ENCODE results near the gene GRHL3. TPM values are rescaled to one million over a fixed set of nuclear protein-coding genes. Genes with fewer than 3 reads are reported as not detected.

The GRHL3 gene
- total and polyA plus RNA-seq, 4 donors, result 0.23 to 0.95 (median 0.35) TPM

GRCh38 chr1:24380508-24380907 lies 61.4 kb downstream of the GRHL3 start:
- TF ChIP-seq, protein P1, sequence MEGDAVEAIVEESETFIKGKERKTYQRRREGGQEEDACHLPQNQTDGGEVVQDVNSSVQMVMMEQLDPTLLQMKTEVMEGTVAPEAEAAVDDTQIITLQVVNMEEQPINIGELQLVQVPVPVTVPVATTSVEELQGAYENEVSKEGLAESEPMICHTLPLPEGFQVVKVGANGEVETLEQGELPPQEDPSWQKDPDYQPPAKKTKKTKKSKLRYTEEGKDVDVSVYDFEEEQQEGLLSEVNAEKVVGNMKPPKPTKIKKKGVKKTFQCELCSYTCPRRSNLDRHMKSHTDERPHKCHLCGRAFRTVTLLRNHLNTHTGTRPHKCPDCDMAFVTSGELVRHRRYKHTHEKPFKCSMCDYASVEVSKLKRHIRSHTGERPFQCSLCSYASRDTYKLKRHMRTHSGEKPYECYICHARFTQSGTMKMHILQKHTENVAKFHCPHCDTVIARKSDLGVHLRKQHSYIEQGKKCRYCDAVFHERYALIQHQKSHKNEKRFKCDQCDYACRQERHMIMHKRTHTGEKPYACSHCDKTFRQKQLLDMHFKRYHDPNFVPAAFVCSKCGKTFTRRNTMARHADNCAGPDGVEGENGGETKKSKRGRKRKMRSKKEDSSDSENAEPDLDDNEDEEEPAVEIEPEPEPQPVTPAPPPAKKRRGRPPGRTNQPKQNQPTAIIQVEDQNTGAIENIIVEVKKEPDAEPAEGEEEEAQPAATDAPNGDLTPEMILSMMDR (IDR thresholded peaks at IDR 0.05; ENCODE audit: control extremely low read depth, extremely low read depth), result no peak
- no peak overlapping the region for H3K27ac ChIP-seq (ENCODE audit: low read depth in 1 of 2, low read length in 1 of 2)
- DNase-seq (no peak), ATAC-seq (ENCODE audit: insufficient read depth, low FRiP score) (no peak)
- H3K27me3 ChIP-seq (ENCODE audit: control insufficient read depth in 3 of 3, insufficient read depth in 3 of 3, low read length in 2 of 3), result no peaks in the 10 kb centered on the region
- 91 to 96% methylated on average over 5 of the region's 5 CpGs for WGBS, 2 donors
- peaks cover 0 to 2% (median 0%) of the 10 kb centered on the region in 4 donors for H3K36me3 ChIP-seq (ENCODE audit: control insufficient read depth in 4 of 4, insufficient read depth in 4 of 4, low read length in 4 of 4)
- peaks cover 0 to 5% (median 4%) of the 10 kb centered on the region in 5 donors for H3K4me1 ChIP-seq (ENCODE audit: control insufficient read depth in 5 of 5, insufficient read depth in 5 of 5, low read length in 5 of 5)
- no peak overlapping the region for H3K9ac ChIP-seq (ENCODE audit: insufficient read depth in 1 of 2, low read length in 2 of 2)
- H3K4me3 ChIP-seq, result no peak overlapping the region
- H3K9me3 ChIP-seq (ENCODE audit: control insufficient read depth in 4 of 4, insufficient read depth in 3 of 4, low read length in 3 of 4), result no peaks in the 10 kb centered on the region

DNA sequence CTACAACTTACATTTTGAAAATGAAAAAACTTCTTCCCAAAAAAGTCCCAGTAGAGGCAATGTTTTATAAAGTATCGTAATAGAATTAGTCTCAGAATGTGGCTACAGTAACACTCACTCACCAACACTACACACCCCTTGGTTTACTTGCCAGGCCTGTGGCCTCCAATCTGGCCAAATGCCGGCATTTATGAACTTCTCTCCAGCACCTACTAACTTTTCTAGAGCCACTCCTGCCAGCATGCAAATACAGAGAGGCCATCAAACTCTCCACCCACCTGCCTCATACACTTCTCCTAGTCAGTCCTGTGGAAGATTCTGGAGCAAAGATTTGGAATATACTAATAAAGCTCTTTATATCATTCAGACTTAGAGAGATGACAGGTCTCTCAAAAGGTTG lies 62.1 kb downstream of the GRHL3 start:
- WGBS, 2 donors, result 83 to 89% methylated on average over 2 of the region's 2 CpGs
- peaks cover 0 to 5% (median 4%) of the 10 kb centered on the region in 5 donors for H3K4me1 ChIP-seq (ENCODE audit: control insufficient read depth in 5 of 5, insufficient read depth in 5 of 5, low read length in 5 of 5)
- H3K27ac ChIP-seq (ENCODE audit: low read depth in 1 of 2, low read length in 1 of 2), result no peak overlapping the region
- no peaks in the 10 kb centered on the region for H3K9me3 ChIP-seq (ENCODE audit: control insufficient read depth in 4 of 4, insufficient read depth in 3 of 4, low read length in 3 of 4)
- no peak overlapping the region for H3K9ac ChIP-seq (ENCODE audit: insufficient read depth in 1 of 2, low read length in 2 of 2)
- ATAC-seq (ENCODE audit: insufficient read depth, low FRiP score) (no peak), DNase-seq (no peak)
- H3K36me3 ChIP-seq (ENCODE audit: control insufficient read depth in 4 of 4, insufficient read depth in 4 of 4, low read length in 4 of 4), result peaks cover 0 to 2% (median 0%) of the 10 kb centered on the region in 4 donors
- TF ChIP-seq, protein P1 (IDR thresholded peaks at IDR 0.05; ENCODE audit: control extremely low read depth, extremely low read depth), result no peak
- H3K4me3 ChIP-seq, result no peak overlapping the region
- no peaks in the 10 kb centered on the region for H3K27me3 ChIP-seq (ENCODE audit: control insufficient read depth in 3 of 3, insufficient read depth in 3 of 3, low read length in 2 of 3)

GRCh38 chr1:24382165-24382577 lies 63.0 kb downstream of the GRHL3 start:
- DNase-seq (no peak), ATAC-seq (ENCODE audit: insufficient read depth, low FRiP score) (no peak)
- Histone ChIP-seq H3K9ac (ENCODE audit: insufficient read depth in 1 of 2, low read length in 2 of 2) (no peak overlapping the region), H3K9me3 (ENCODE audit: control insufficient read depth in 4 of 4, insufficient read depth in 3 of 4, low read length in 3 of 4) (no peaks in the 10 kb centered on the region), H3K36me3 (ENCODE audit: control insufficient read depth in 4 of 4, insufficient read depth in 4 of 4, low read length in 4 of 4) (peaks cover 0 to 2% (median 0%) of the 10 kb centered on the region in 4 donors), H3K27me3 (ENCODE audit: control insufficient read depth in 3 of 3, insufficient read depth in 3 of 3, low read length in 2 of 3) (no peaks in the 10 kb centered on the region), H3K4me3 (no peak overlapping the region), H3K4me1 (ENCODE audit: control insufficient read depth in 5 of 5, insufficient read depth in 5 of 5, low read length in 5 of 5) (peaks cover 0 to 12% (median 9%) of the 10 kb centered on the region in 5 donors), H3K27ac (ENCODE audit: low read depth in 1 of 2, low read length in 1 of 2) (no peak overlapping the region)
- 95 to 97% methylated on average over 8 of the region's 8 CpGs for WGBS, 2 donors
- TF ChIP-seq, protein P1 (IDR thresholded peaks at IDR 0.05; ENCODE audit: control extremely low read depth, extremely low read depth), result no peak

GRCh38 chr1:24383381-24383940 lies 64.3 kb downstream of the GRHL3 start:
- no peak overlapping the region for H3K9ac ChIP-seq (ENCODE audit: insufficient read depth in 1 of 2, low read length in 2 of 2)
- peaks cover 0 to 16% (median 10%) of the 10 kb centered on the region in 5 donors for H3K4me1 ChIP-seq (ENCODE audit: control insufficient read depth in 5 of 5, insufficient read depth in 5 of 5, low read length in 5 of 5)
- no peak overlapping the region for H3K4me3 ChIP-seq
- 75 to 79% methylated on average over 2 of the region's 2 CpGs for WGBS, 2 donors
- H3K27ac ChIP-seq (ENCODE audit: low read depth in 1 of 2, low read length in 1 of 2), result no peak overlapping the region
- H3K27me3 ChIP-seq (ENCODE audit: control insufficient read depth in 3 of 3, insufficient read depth in 3 of 3, low read length in 2 of 3), result no peaks in the 10 kb centered on the region
- peaks cover 0 to 2% (median 0%) of the 10 kb centered on the region in 4 donors for H3K36me3 ChIP-seq (ENCODE audit: control insufficient read depth in 4 of 4, insufficient read depth in 4 of 4, low read length in 4 of 4)
- DNase-seq, result no peak
- no peaks in the 10 kb centered on the region for H3K9me3 ChIP-seq (ENCODE audit: control insufficient read depth in 4 of 4, insufficient read depth in 3 of 4, low read length in 3 of 4)
- no peak for ATAC-seq (ENCODE audit: insufficient read depth, low FRiP score)
- TF ChIP-seq, protein P1 (IDR thresholded peaks at IDR 0.05; ENCODE audit: control extremely low read depth, extremely low read depth), result no peak
